SU-DHL-6 (cell line): ENCODE data around the gene GNG11.
"Not testable (repeated sequence)": the region's sequence is repeated elsewhere in the genome, so short reads cannot be mapped to it uniquely, and the experiment has no call there.

Experiments
- CTCF ChIP-seq: fragments of 200-600 bp; sonication (generic); IDR thresholded peaks from one replicate; pipeline ENCODE4 v1.5.1; 2017; ENCODE audit warnings: antibody characterized with exemption, mild to moderate bottlenecking, low read length, moderate library complexity; ENCODE audit not compliant: insufficient read depth, poor library complexity, severe bottlenecking
- EZH2phosphoT487 ChIP-seq: fragments of 200-600 bp; sonication (generic), shearing (Covaris generic); conservative IDR thresholded peaks from 2 replicates; pipeline ENCODE4 v1.6.1; 2018; ENCODE audit warnings: mild to moderate bottlenecking, antibody characterized with exemption, low read length, moderate library complexity, mixed read lengths

DNA sequence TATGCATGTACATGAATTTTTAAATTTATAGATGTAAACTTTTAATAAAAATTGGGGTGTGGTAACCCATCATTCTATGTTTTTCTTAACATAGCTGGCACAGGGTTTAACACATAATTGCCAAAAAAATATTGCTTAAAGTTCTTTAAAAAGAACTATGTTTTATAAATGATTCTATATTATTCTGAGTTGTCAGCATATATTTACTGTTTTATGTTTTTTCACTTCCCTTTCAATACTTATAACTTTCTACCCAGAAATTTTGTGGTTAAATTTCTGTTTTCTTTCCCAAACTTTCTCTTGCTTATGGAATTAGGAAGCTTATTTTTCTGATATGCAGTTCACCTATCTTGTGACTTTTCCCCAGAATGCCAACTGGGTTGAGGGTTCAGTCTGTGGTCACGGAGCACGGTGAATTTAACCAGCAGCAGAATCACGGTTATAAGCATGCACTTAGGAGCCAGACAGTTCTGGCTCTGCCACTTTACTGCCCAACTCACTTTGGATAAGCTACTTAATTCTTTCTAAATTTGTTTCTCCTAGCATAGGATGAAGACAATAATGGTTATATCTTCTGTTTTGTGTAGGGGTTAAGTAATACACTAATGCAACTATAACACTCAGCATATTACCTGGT, 6.2 kb upstream of the GNG11 start:
- not testable (repeated sequence) for TF ChIP-seq CTCF, EZH2phosphoT487
